Measurements from ENCODE around the gene GUSB.
"Not testable (repeated sequence)": the region's sequence is repeated elsewhere in the genome, so short reads cannot be mapped to it uniquely, and the experiment has no call there.

The GUSB gene

DNA sequence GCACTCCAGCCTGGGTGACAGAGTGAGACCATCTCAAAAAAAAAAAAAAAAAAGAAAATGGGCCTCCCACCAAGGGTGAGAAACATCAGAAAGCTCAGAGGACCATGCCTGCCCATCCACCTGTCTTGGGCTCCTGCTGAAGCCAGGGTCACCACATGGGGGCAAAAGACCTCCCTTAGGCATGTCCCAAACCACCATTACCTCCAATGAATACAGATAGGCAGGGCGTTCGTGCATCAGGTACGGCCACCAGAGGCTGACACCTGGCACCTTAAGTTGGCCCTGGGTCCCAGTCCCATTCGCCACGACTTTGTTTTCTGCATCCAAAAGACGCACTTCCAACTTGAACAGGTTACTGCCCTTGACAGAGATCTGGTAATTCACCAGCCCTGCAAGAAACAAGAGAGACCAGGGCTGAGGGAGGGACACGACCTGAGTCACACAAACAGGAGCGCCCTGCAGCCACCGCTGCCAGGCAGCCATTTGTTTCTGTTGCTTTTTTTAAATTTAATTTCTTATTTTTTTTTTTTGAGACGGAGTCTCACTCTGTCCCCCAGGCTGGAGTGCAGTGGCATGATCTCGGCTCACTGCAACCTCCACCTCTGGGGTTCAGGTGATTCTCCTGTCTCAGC, 6.1 kb downstream of the GUSB start:
- no peak for DNase-seq (ENCODE audit: low spot score)

DNA sequence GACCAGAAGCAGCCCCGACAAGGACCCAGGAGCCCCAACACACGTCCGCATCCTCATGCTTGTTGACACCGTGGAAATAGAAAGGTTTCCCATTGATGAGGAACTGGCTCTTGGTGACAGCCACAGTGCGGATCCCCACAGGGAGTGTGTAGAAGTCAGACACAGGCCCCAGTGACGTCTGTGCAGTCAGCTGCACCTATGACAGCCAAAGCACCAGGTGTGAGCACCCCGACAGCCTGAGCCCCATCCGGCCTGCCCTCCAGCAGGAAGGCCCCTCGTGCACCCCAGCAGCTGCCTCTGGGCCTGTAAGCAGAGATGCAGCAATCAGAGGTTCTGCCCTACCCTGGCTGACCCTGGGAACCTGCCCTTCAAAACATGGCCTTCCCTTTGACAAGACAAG, 7.1 kb downstream of the GUSB start:
- no peak for DNase-seq (ENCODE audit: low spot score)

DNA sequence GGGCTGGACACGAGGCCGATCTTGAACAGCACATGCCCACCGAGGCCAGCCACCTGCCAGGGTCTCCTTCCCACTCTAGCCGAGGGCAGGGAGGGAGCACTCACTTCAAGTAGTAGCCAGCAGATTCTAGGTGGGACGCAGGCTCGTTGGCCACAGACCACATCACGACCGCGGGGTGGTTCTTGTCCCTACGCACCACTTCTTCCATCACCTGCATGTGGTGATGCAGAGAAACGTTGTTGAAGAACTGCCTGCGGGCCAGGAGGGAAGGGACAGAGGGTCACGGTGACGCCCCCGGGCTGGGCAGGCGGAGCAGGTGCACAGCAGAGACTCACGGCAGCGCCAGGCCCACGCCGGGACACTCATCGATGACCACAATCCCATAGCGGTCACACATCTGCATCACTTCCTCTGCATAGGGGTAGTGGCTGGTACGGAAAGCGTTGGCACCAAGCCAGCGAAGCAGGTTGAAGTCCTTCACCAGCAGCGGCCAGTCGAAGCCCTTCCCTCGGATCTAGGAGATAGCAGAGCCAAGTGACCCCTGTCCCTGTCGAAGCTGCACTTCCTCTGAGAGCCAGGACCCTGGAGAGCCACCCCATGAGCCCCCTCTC, 7.7 kb downstream of the GUSB start:
- no peak for DNase-seq (ENCODE audit: low spot score)

DNA sequence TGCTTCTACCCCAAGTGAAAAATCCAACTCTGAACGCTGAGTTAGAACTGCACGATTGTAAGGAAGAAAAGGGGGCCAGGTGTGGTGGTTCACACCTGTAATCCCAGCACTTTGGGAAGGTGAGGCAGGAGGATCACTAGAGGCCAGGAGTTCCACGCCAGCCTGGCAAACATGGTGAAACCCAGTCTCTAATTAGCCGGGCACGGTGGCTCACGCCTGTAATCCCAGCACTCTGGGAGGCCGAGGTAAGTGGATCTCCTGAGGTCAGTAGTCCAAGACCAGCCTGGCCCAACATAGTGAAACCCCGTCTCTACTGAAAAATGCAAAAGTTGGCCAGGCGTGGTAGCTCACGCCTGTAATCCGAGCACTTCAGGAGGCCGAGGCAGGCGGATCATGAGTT, 9.0 kb downstream of the GUSB start:
- DNase-seq (ENCODE audit: low spot score): no peak

DNA sequence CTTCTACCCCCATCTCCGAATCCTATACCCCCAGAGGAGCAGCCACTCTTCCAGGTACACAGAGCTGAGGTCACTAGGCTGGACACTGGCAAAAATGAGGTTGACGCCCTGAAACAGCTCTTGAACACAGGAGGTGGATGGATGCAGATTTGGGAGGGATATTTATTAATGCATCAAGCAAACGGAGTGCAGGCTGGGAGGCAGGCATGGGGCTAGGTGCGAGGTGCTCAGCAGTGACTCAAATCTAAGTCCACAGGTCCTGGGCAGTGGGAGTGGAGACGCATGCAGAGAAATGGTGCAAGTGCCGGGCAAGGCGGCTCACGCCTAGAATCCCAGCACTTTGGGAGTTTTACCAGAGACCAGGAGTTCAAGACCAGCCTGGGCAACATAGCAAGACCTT, 11.0 kb downstream of the GUSB start:
- no peak for DNase-seq (ENCODE audit: low spot score)

DNA sequence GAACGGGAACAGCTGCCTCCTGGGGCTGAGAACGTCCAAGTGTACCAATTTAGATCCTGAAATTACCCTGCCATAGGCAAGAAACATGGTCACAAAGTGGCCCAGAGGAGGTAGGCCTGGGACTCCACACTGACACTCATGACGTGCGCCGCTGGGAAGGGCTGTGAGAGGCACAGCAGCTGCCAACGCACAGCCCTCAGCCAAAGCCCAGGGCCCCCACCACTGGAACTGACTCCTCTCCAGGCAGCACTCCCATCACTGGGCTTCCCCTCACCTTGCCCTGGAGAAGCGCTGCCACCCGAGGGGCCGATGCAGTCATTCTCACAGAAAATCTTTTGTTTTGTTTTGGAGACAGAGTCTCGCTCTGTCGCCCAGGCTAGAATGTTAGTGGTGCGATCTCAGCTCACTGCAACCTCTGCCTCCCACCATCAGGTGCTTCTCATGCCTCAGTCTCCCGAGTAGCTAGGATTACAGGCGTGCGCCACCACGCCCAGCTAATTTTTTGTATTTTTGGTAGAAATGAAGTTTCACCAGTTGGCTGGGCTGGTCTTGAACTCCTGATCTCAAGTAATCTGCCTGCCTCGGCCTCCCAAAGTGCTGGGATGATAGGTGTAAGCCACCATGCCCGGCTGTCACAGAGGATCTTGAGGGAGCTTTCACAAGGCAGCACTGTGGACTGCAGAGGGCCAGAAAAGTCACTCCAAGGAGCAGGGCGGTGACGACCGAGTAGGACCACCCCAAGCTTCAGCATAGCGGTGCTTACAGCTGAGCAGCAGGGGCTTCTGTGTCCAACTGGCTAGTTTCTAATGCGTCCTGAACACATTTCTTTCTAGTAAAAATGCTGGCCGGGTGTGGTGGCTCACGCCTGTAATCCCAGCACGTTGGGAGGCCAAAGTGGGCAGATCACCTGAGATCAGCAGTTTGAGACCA, 13.5 kb downstream of the GUSB start:
- DNase-seq (ENCODE audit: low spot score): no peak

DNA sequence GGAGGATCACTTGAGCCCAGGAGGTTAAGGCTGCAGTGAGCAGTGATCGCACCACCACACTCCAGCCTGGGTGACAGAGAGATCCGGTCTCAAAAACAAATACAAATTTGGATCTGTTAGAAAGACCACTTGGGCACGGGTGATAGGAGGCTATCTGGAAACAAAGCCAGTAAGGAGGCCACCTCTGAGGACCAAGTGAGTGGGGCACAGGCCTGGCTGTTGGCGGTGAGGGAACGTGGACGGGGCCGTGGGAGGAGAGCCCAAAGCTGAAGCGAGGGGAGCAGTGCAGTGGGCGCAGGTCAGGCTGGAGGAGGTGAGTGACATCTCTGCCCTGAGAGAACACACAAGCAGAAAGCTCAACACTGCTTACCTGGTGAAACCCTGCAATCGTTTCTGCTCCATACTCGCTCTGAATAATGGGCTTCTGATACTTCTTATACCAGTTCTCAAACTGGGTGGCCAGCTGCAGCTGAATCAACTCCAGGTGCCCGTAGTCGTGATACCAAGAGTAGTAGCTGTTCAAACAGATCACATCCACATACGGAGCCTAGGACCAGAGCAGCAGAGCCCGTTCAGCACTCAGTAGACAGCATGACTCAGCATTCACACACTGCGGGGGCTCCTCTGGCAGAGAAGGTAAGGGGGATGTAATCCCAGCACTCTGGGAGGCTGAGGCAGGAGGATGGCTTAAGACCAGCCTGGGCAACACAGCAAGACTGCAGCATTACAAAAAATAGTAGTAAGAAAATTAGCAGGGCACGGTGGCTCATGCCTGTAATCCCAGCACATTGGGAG, 14.5 kb downstream of the GUSB start:
- no peak for DNase-seq (ENCODE audit: low spot score)

DNA sequence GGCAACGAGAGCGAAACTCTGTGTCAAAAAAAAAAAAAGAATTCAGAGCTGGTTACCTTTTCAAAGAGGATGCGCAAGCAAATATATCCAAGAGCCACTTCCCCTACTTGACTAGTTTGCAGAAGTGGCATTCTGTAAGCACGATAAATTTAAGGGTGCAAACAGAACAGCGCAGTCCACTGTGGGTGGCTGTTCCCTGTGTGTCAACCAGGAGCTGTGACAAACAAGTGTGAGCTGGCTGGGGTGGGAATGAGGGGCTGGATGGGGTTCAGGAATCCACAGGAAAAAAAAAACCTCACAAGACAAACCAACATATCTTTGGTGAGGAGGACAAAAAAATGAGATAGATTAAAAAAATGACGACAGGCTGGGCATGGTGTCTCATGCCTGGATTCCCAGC, 15.9 kb downstream of the GUSB start:
- no peak for DNase-seq (ENCODE audit: low spot score)

DNA sequence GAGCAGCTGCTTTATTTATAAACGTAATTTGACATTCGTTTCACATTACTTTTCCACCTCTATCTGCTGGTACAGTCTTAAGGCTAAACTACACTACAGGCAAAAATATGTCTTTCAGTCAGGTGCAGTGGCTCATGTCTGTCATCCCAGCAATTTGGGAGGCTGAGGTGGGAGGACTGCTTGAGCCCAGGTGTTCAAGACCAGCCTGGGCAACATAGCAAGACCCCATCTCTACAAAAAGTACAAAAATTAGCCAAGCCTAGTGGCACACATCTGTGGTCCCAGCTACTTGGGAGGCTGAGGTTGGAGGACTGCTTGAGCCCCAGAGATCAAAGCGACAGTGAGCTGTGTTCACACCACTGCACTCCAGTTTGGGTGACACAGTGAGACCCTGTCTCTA, 17.3 kb downstream of the GUSB start:
- DNase-seq (ENCODE audit: low spot score): not testable (repeated sequence)

DNA sequence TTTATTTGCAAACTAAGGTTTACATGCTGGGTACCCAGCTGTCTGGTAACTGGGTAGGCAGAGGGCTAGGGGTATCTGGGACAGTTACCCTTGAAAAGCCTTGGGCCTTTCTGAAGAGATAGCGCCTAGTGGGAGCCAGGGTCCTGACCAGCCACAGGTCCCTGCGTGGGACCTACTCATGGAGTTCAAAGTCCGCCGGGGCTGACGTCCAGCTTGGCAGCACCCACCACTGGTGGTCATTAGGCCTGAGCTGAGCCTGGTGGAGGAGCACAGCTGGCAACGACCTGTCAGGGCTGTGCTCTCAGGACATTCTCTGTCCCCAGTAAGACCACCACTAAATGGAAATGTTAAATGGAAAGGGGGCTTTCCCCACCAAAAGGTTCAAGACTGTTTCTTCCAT, 20.0 kb downstream of the GUSB start:
- no peak for DNase-seq (ENCODE audit: low spot score)

DNA sequence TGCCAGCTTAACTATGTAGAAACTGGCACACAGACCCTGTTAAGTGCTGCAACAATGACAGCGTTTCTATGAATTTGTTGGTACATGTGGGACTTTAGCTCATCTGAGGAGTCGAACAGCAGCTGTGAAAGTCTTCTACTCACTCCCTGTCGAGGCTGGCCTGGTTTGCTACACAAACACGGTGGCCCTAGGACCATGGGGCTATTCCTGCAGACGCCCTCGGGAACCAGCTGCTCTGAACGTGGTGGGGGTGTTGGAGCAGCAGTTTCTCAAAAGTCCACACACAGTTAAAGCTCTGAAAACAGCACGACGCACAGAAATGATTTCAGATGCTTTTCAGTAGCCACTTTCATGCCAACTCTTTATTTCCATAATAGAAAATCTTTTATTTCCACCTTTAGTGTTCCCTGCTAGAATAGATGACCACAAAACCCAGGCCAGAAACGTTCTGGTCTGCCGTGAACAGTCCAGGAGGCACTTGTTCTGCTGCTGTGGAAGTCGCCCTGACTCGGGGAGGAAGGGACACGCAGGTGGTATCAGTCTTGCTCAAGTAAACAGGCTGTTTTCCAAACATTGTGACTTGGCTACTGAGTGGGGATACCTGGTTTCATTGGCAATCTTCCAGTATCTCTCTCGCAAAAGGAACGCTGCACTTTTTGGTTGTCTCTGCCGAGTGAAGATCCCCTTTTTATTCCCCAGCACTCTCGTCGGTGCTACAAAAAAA, 21.5 kb downstream of the GUSB start:
- DNase-seq (ENCODE audit: low spot score): no peak

DNA sequence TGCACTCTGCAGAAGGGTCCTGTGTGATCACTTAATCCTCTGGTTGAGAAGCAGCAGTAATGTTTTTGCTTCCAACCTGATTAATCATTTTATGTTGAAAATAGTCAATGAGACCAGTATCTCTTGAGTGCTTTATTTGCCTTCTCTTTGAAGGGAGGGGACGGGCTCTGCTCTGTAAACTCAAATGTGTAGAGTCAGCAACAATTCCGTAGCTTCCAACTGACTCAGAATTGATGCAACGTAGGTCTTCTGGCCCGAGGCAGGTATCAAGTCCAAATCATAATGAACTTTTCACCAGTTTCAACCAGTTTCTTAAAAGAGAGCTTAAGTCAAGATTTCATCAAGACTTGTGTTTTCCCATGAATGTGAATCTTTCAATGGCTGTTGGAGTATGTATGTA, 26.3 kb downstream of the GUSB start:
- DNase-seq (ENCODE audit: low spot score): no peak

DNA sequence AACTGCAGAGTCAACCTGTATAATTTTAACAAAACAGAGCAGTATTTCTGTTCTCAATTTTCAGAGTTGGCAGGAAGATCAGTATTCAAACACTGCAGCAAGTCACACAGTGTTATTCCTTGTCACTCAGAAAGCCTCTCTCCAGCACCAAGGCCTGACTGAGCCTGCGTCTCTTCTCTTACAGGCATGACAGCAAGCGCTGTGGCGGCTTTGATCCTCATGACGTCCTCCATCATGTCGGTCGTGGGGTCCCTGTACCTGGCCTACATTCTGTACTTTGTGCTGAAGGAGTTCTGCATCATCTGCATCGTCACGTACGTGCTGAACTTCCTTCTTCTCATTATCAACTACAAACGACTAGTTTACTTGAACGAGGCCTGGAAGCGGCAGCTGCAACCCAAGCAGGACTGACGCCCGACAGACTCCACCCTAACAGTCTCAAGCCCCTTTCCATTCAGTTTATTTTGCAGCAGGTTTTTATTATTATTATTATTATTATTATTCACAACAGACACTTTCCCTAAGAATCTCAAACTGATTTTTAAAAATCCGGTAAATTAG, 28.0 kb downstream of the GUSB start:
- no peak for DNase-seq (ENCODE audit: low spot score)

DNA sequence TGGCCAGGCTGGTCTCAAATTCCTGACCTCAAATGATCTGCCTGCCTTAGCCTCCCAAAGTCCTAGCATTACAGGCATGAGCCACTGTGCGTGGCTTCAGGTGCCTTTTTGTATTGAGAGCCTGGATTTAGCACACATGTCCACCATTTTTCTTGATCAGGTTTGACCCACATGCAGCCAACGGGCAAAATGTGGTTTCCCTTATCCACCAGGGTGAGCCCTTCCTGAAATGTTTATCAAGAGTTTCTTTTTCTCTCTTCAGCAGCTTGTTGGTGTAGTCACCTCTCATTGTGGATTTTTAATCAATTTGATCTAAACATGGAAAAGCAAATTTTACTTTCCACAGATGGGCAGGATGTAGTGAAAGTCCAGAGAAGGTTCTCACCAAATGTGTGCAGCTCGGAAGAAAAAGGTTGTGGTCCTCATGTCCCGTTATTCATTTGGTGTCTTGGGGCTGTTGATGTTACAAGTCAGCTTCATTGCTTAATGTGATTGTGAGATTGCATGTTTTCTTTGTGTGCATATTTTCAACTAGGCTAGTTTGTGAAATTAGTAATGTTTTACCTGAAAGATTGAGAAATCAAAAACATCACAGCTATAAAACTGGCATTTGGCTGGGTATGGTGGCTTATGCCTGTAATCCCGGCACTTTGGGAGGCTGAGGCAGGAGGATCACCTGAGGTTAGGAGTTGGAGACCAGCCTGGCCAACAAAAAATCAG, 28.9 kb downstream of the GUSB start:
- no peak for DNase-seq (ENCODE audit: low spot score)

DNA sequence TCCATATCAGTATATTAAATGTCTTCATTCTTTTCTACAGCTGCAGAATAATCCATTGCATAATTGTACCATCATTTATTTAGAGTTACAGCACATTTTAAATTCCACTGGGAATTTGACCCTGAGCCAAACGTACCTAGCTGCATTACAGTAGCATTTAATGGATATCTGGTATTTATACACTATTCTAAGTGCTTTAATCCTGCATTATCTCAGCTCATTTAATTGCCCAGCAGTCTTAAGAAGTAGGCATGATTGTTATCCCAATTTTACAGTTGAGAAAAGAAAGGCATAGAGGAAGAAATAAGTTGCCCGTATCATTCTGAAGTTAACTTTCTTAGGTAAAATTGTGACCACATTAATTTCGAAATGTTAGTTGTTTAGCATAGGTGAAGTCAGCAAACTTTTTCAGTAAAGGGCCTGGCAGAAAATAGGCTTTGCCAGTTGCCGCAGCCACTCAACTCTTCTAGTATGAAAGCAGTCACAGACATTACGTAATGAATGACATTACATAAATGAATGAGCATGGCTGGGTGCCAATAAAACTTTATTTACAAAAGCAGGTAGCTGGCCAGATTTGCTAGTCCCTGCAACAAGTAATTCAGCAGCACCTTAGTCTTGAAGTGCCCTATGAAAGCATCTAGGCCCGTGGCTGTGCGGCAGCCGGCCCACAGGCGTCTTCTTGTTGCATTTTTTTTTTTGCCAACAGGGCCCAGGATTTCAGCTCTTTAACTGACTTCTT, 30.0 kb downstream of the GUSB start:
- no peak for DNase-seq (ENCODE audit: low spot score)

DNA sequence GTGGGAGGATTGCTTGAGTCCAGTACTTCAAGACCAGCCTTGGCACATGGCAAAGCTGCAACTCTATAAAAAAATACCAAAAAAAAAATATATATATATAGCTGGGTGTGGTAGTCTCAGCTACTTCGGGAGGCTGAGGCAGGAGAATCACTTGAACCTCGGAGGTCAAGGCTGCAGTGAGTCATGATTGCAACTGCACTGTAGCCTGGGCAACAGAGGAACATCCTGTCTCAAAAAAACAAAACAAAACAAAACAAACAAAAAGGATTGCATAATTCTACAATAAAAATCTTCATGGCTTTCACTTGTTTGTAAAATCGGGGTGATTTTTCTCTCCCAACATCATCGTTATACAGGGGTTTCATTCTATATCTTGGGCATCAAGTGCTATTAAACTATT, 35.1 kb downstream of the GUSB start:
- no peak for DNase-seq (ENCODE audit: low spot score)

DNA sequence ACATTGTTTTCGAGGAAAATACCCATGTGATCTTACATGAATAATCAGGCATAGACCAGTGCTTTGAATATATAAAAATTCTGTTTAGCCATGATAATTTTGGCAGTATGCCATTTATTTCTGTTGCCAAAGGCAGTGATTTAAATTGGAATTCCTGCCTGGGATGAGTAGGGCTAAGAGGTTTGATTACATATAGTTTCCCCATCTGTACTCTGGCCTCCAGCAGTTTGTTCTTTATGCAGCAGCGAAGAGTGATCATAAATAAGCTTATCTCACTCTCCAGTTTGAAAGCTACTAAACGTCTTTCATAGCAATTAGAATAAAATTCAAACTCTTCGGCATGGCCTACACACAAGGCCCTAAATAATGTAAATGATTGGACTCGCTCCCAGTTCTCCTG, 36.2 kb downstream of the GUSB start:
- not testable (repeated sequence) for DNase-seq (ENCODE audit: low spot score)

DNA sequence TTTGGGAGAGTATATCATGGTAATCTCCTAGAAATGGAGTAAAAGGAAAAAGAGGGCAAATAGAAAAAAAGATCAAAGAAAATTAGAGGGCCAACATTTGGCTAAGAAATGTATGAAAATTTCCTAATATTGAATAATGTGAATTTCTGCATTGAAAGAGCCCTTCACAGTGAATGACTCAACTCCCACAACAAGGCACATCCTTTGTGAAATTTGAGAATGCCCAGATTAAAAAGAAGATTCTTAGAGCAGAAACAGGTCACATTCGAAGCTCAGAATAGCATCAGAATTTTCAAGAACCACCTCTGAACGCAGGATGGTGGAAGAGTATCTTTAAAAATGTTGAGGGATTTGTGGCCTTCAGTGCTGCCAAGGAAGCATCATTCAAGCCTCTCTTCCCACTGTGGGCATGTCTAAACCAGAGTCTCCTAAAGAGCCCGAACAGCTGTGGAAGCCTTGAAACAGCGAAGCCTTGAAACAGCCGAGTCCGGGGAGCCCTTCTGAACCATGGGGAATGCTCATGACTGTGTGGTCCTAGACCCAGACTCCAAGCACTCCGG, 43.6 kb downstream of the GUSB start:
- peak; percentile 65 for DNase-seq (ENCODE audit: low spot score)

DNA sequence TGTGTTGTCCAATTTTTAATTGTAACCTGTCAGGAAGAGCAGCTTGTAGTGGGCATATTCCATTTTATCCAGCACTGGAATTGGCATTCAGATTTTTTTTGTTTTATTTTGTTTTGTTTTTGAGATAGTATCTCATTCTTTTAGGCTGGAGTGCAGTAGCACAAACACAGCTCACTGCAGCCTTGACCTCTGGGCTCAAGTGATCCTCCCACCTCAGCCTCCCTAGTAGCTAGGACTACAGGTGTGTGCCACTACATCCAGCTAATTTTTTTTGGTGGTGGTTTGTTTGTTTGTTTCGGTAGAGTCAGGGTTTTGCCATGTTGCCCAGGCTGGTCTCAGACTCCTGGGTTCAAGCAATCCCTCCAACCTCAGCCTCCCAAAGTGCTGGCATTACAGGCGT, 44.7 kb downstream of the GUSB start:
- DNase-seq (ENCODE audit: low spot score): no peak

DNA sequence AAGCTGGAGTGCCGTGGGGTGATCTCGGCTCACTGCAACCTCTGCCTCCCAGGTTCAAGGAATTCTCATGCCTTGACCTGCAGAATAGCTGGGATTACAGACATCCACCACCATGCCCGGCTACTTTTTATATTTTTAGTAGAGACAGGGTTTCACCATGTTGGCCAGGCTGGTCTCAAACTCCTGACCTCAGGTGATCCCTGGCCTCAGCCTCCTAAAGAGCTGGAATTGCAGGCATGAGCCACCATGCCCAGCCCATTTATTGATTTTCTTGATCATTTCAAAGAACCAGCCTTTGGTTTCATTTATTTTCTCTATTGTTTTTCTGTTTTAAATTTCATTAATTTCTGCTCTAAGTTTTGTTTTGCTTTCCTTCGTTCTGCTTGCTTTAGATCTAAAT, 50.3 kb downstream of the GUSB start:
- no peak for DNase-seq (ENCODE audit: low spot score)
